ENCODE data around the gene CCDC71. TPM values are rescaled to one million over a fixed set of nuclear protein-coding genes. Genes with fewer than 3 reads are reported as not detected.
A peak's percentile ranks its signal among the peaks of the same experiment; 100 is the strongest.

The CCDC71 gene
- total RNA-seq, 4 donors from 2014 or later: 19.9 to 25.6 (median 23.7) TPM

DNA sequence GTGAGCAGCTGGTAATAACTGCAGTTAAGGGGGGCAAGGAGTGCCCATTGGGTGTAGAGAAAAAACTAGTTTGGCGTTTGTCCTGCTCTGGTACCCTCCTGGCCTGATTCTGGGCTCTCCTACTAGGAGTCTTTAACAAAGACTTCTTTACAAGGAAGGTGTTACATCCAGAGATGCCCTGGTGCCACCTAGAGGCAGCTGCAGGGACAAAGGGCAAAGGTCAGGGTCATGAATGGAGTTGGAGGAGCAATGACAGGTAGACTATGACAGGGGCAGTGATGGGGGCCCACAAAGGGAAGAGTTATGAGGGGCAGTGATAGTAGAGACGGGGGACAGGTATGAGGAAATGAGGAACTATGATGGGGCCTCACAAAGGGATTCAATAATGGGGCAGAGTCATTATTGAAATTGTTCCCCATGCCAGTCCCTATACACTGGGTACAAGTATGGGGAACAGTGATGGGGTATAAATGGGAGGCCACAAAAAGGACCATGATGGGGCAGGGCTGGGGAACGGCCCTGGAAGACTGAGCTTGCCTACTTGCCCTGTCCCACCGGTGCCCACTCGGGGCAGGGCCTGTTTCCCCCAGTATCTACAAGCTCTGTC, 7.9 kb downstream of the CCDC71 start:
- Histone ChIP-seq H3K36me3 (peaks cover 6 to 24% (median 16%) of the 10 kb centered on the region in 4 donors), H3K4me3 (no peak overlapping the region), H3K27me3 (no peaks in the 10 kb centered on the region), H3K27ac (replicated peaks in 1 of 4) (no peak overlapping the region), H3K9me3 (no peaks in the 10 kb centered on the region), H3K4me1 (peaks cover 0 to 5% (median 1%) of the 10 kb centered on the region in 4 donors)
- DNase-seq (ENCODE audit: extremely low spot score): no peak
- no peak for TF ChIP-seq POLR2A (IDR thresholded peaks at IDR 0.05; ENCODE audit: low read depth)
- TF ChIP-seq CTCF (IDR thresholded peaks at IDR 0.05): peak in 2 of 3 experiments; percentile 9 to 33
- TF ChIP-seq EP300 (IDR thresholded peaks at IDR 0.05): no peak
- intact Hi-C loops (cut with DNase I): no loop called here
- 78% methylated on average over 5 of the region's 5 CpGs for WGBS

GRCh38 chr3:49157289-49157688, 8.8 kb downstream of the CCDC71 start:
- peaks cover 0 to 15% (median 7%) of the 10 kb centered on the region in 4 donors for H3K36me3 ChIP-seq
- no peaks in the 10 kb centered on the region for H3K9me3 ChIP-seq
- H3K4me3 ChIP-seq: no peak overlapping the region
- TF ChIP-seq EP300 (IDR thresholded peaks at IDR 0.05) (no peak), POLR2A (IDR thresholded peaks at IDR 0.05; ENCODE audit: low read depth) (no peak), POLR2AphosphoS5 (IDR thresholded peaks at IDR 0.05) (no peak), CTCF (IDR thresholded peaks at IDR 0.05) (no peak)
- H3K27me3 ChIP-seq: no peaks in the 10 kb centered on the region
- H3K4me1 ChIP-seq: peaks cover 0 to 5% (median 1%) of the 10 kb centered on the region in 4 donors
- intact Hi-C loops (cut with DNase I): no loop called here
- WGBS: 62% methylated on average over 1 of the region's 1 CpG
- DNase-seq (ENCODE audit: extremely low spot score): no peak
- no peak overlapping the region for H3K27ac ChIP-seq (replicated peaks in 1 of 4)

DNA sequence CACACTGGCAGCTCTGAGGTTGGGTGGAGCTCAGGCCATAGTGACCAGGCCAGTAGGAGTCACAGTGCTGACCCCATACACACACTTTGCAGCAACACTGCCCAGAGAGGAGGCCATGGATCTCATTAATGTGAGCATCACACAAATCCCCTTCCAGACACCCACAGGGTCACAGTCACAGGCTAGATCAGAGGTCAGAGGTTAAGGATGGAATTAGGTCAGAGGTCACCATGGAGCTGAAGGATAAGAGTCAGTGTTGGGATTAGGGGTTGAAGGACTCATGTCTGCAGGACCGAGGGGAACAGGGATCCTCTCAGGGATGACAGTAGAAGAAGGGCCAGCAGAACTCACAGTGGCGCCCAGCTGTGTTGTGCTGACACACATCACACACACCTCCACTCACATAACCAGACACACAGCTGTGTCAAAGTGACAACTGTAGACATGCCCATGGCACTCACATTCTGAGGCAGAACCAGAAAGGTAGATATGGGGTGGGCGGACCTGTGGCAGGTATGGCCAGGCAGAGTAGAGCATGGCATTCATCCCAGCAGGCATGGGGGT, 12.7 kb downstream of the CCDC71 start:
- 88% methylated on average over 3 of the region's 3 CpGs for WGBS

DNA sequence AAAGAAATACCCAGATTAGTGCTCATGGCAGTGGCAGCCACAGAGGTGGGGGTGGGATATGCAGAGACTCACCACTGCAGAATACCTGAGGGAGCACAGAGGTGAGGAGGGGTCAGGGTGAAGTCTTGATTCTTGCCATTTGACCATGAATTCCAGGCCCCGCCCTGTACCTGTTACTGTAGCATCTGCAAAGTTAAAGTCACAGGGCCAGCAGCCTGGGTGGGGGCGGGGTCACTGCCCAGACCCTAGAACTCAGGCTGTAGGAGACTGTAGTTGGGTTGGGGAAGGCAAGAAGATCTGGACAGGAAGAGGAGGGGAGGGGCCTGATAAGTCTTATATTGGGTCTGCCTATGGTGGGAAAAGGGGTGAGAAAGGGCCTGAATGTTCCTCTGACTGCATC, 14.5 kb downstream of the CCDC71 start:
- no peak overlapping the region for H3K27ac ChIP-seq (replicated peaks in 1 of 4)
- H3K4me3 ChIP-seq: no peak overlapping the region
- TF ChIP-seq POLR2AphosphoS5 (IDR thresholded peaks at IDR 0.05) (no peak), POLR2A (IDR thresholded peaks at IDR 0.05; ENCODE audit: low read depth) (no peak), CTCF (IDR thresholded peaks at IDR 0.05) (no peak), EP300 (IDR thresholded peaks at IDR 0.05) (no peak)
- intact Hi-C loops (cut with DNase I): no loop called here
- H3K9me3 ChIP-seq: no peaks in the 10 kb centered on the region
- no peaks in the 10 kb centered on the region for H3K4me1 ChIP-seq
- no peak for DNase-seq (ENCODE audit: extremely low spot score)
- H3K27me3 ChIP-seq: no peaks in the 10 kb centered on the region
- H3K36me3 ChIP-seq: no peaks in the 10 kb centered on the region
- 100% methylated on average over 1 of the region's 2 CpGs for WGBS

More for the DNA sequence above, 12.7 kb downstream of the CCDC71 start:
- H3K4me3 ChIP-seq: no peak overlapping the region
- H3K27me3 ChIP-seq: no peaks in the 10 kb centered on the region
- no peaks in the 10 kb centered on the region for H3K9me3 ChIP-seq
- no peak for DNase-seq (ENCODE audit: extremely low spot score)
- TF ChIP-seq POLR2AphosphoS5 (IDR thresholded peaks at IDR 0.05) (no peak), POLR2A (IDR thresholded peaks at IDR 0.05; ENCODE audit: low read depth) (no peak), EP300 (IDR thresholded peaks at IDR 0.05) (no peak)
- intact Hi-C loops (cut with DNase I): no loop called here
- peaks cover 0 to 5% (median 0%) of the 10 kb centered on the region in 4 donors for H3K4me1 ChIP-seq
- H3K27ac ChIP-seq (replicated peaks in 1 of 4): no peak overlapping the region
- no peaks in the 10 kb centered on the region for H3K36me3 ChIP-seq

DNA sequence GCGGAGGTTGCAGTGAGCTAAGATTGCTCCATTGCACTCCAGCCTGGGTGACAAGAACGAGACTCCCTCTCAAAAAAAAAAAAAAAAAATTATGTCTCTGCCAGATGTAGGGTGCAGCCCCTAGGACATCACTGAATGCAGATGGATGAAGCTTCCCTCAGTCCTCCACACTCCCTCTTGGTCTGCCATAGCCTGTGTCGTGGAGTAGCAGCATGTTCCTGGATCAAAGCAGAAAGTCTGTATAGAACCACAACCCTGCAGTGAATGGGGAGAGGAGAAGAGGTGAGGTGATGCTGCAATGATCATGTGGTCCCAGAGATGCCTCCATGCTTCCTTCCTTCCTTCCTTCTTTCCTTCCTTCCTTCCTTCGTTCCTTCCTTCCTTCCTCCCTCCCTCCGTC, 18.0 kb downstream of the CCDC71 start:
- Histone ChIP-seq H3K36me3 (no peaks in the 10 kb centered on the region), H3K27ac (replicated peaks in 1 of 4) (no peak overlapping the region), H3K9me3 (no peaks in the 10 kb centered on the region), H3K4me3 (no peak overlapping the region), H3K27me3 (no peaks in the 10 kb centered on the region), H3K4me1 (no peaks in the 10 kb centered on the region)
- TF ChIP-seq CTCF (IDR thresholded peaks at IDR 0.05) (no peak), POLR2AphosphoS5 (IDR thresholded peaks at IDR 0.05) (no peak), EP300 (IDR thresholded peaks at IDR 0.05) (no peak), POLR2A (IDR thresholded peaks at IDR 0.05; ENCODE audit: low read depth) (no peak)
- no peak for DNase-seq (ENCODE audit: extremely low spot score)
- whole genome bisulfite sequencing: 69% methylated on average over 5 of the region's 5 CpGs
- intact Hi-C loops (cut with DNase I): no loop called here
